Tibial nerve (tissue), 4 donors: ENCODE data around the gene NECTIN1. TPM values are rescaled to one million over a fixed set of nuclear protein-coding genes. Genes with fewer than 3 reads are reported as not detected.

Source experiments
- DNase-seq, 2 donors: peaks; one replicate each; pipeline ENCODE4 v3.0.0-alpha.2; 2019; ENCODE audit warnings: low spot score in 2 of 2
- H3K27ac ChIP-seq, 4 donors: fragments of 200-600 bp; sonication (generic) in 3 of 4; one replicate each; pipeline ENCODE4 v1.5.1; 2017 to 2019; ENCODE audit warnings: mild to moderate bottlenecking in 1 of 4
- H3K27me3 ChIP-seq, 2 donors: fragments of 200-600 bp; sonication (generic) in 1 of 2; one replicate each; pipeline versions ENCODE4 v1.5.1 to v1.6.0; 2017 to 2019
- H3K36me3 ChIP-seq, 3 donors: fragments of 200-600 bp; sonication (generic); one replicate each; pipeline ENCODE4 v1.5.1; 2018 to 2019
- H3K4me1 ChIP-seq, 4 donors: fragments of 200-600 bp; sonication (generic) in 3 of 4; one replicate each; pipeline ENCODE4 v1.5.1; 2017 to 2019
- H3K4me3 ChIP-seq, 4 donors: fragments of 200-600 bp; sonication (generic) in 3 of 4; one replicate each; pipeline ENCODE4 v1.5.1; 2017 to 2019; ENCODE audit warnings: mild to moderate bottlenecking in 1 of 4, moderate library complexity in 1 of 4
- H3K9me3 ChIP-seq, 4 donors: fragments of 200-600 bp; sonication (generic) in 3 of 4; one replicate each; pipeline ENCODE4 v1.5.1; 2017 to 2019
- EP300 ChIP-seq, 2 donors: sonication (generic); formaldehyde crosslinking; IDR thresholded peaks; one replicate each; pipeline ENCODE4 v1.6.1; 2017; ENCODE audit warnings: antibody characterized with exemption in 2 of 2, mild to moderate bottlenecking in 1 of 2
- POLR2A ChIP-seq, 2 donors: fragments of 450-650 bp; IDR thresholded peaks; one replicate each; pipeline ENCODE4 v1.6.1; 2017; ENCODE audit warnings: antibody characterized with exemption in 2 of 2, mild to moderate bottlenecking in 2 of 2, moderate library complexity in 2 of 2
- WGBS, 2 donors: methylation state at CpG; one replicate each; pipeline ENCODE4 v1.1.5; 2018; 5-methylcytosine and 5-hydroxymethylcytosine counted together
- total RNA-seq, 4 donors: library from RNA; depleted of rRNA; stranded (reverse); fragments of >200 nt; gene quantifications; one replicate each; pipeline ENCODE4 v1.1.0, GENCODE V29; 2016
- TF ChIP-seq, protein P1 (sequence below), 5 experiments: fragments of 200-600 bp in 3 of 5; fragments of 450-650 bp in 2 of 5; sonication (generic) in 3 of 5; IDR thresholded peaks; one replicate each; pipeline ENCODE4 v1.5.1; 2016 to 2019; ENCODE audit warnings: antibody characterized with exemption in 5 of 5, mild to moderate bottlenecking in 3 of 5, moderate library complexity in 2 of 5

NECTIN1 gene
- total RNA-seq, 4 donors from 2014 or later: 6.0 to 29.1 (median 14.0) TPM

DNA sequence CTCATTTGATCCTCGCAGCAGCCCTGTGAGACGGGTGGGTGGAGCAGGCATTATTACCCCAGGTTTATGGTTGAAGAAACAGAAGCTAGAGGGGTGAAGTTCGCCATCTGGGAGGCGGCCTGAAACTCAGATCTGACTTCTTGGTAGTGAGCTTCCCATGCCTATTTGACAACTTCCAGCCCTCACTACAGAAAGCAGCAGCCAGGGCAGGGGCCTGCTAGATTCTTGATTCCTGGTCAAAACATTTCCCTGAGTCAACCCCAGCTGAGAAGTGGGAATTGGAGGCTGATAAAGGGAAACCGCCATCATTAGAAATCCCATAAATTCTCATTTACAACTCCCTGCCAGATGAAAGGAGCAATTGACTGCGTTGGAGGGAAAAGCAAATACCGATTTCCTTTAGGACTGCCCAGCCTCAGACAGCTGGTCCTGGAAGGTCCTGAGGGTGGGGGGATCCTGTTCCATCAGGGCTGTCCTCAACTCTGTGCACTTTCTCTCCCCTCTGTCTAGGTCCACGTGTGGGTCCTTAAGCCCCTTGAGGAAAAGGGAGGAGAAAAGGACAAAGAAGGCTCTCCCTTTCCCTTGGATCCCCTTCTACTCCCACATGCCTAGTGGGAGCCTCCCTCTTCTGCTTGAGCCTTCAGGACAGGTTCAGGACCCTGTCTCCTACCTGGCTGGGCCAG lies 10.2 kb upstream of the NECTIN1 start:
- H3K27me3 ChIP-seq: peaks cover 0 to 18% of the 10 kb centered on the region in 2 donors
- TF ChIP-seq POLR2A (IDR thresholded peaks at IDR 0.05) (no peak), EP300 (IDR thresholded peaks at IDR 0.05) (no peak)
- TF ChIP-seq, protein P1, sequence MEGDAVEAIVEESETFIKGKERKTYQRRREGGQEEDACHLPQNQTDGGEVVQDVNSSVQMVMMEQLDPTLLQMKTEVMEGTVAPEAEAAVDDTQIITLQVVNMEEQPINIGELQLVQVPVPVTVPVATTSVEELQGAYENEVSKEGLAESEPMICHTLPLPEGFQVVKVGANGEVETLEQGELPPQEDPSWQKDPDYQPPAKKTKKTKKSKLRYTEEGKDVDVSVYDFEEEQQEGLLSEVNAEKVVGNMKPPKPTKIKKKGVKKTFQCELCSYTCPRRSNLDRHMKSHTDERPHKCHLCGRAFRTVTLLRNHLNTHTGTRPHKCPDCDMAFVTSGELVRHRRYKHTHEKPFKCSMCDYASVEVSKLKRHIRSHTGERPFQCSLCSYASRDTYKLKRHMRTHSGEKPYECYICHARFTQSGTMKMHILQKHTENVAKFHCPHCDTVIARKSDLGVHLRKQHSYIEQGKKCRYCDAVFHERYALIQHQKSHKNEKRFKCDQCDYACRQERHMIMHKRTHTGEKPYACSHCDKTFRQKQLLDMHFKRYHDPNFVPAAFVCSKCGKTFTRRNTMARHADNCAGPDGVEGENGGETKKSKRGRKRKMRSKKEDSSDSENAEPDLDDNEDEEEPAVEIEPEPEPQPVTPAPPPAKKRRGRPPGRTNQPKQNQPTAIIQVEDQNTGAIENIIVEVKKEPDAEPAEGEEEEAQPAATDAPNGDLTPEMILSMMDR (IDR thresholded peaks at IDR 0.05): no peak
- no peak overlapping the region for H3K4me3 ChIP-seq
- no peaks in the 10 kb centered on the region for H3K9me3 ChIP-seq
- 41 to 49% methylated on average over 8 of the region's 8 CpGs for WGBS, 2 donors
- no peak for DNase-seq
- no peak overlapping the region for H3K27ac ChIP-seq
- H3K4me1 ChIP-seq: peaks cover 0 to 27% (median 6%) of the 10 kb centered on the region in 4 donors
- no peaks in the 10 kb centered on the region for H3K36me3 ChIP-seq

DNA sequence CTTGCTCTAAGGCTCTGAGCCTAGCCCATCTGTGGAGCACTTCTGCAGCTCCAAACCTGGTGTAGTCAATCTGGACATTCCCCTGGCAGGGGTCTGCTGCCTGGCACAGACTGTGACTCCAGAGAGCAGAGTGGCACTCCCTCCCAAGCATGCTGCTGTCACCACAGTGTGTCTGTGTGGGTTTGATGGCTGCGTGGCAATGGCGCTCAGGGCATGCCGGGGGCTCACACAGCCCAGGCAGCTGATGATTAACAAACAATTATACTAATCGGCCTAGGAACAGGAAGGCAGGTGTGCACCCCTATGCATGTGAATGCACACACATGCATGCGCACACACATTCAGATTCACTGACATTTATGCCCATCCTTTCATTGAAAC lies 9.0 kb upstream of the NECTIN1 start:
- TF ChIP-seq POLR2A (IDR thresholded peaks at IDR 0.05): no peak
- TF ChIP-seq, protein P1 (IDR thresholded peaks at IDR 0.05): no peak
- TF ChIP-seq EP300 (IDR thresholded peaks at IDR 0.05): no peak
- Histone ChIP-seq H3K4me1 (peaks cover 0 to 21% (median 6%) of the 10 kb centered on the region in 4 donors), H3K27ac (no peak overlapping the region), H3K36me3 (no peaks in the 10 kb centered on the region), H3K9me3 (no peaks in the 10 kb centered on the region), H3K4me3 (no peak overlapping the region), H3K27me3 (peaks cover 0 to 18% of the 10 kb centered on the region in 2 donors)
- 80 to 95% methylated on average over 5 of the region's 5 CpGs for WGBS, 2 donors
- DNase-seq: no peak

DNA sequence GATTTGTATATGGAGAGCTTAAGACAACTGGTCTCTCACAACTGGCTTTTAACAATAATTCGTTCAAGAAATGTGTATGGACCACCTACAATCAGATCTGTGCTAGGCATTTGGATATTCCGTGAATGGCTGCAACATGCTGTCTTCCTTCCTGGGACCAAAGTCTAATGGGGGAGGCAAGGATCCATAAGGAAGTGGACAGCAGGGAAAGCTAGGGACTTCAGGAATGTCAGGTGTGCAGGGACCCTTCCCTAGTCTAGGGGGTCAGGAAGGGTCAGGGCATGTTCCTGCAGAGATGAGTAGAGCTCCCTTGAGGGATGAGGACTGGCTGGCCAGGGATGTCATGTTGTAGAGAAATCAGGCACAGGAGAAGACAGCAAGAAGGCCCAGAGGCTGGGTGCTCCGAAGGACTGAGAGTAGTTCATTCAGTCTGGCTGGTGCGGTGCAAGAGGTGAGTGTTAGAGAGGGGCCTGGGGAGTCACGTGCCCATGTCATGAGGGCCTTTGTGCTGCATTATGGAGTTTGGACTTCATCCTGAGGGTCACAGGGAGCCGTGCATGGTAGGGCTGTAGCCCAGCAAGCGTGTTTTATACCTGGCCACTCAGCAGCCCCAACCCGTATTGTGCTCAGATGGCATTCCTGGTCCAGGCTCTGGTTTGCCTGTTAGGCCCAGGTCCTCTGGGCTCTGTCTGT lies 8.5 kb upstream of the NECTIN1 start:
- Histone ChIP-seq H3K36me3 (no peaks in the 10 kb centered on the region), H3K27me3 (peaks cover 0 to 18% of the 10 kb centered on the region in 2 donors), H3K4me3 (no peak overlapping the region), H3K27ac (no peak overlapping the region), H3K4me1 (peaks cover 0 to 15% (median 6%) of the 10 kb centered on the region in 4 donors), H3K9me3 (no peaks in the 10 kb centered on the region)
- WGBS, 2 donors: 91% methylated on average over 7 to 8 of the region's 8 CpGs
- TF ChIP-seq, protein P1 (IDR thresholded peaks at IDR 0.05): no peak
- TF ChIP-seq EP300 (IDR thresholded peaks at IDR 0.05) (no peak), POLR2A (IDR thresholded peaks at IDR 0.05) (no peak)
- DNase-seq: no peak

DNA sequence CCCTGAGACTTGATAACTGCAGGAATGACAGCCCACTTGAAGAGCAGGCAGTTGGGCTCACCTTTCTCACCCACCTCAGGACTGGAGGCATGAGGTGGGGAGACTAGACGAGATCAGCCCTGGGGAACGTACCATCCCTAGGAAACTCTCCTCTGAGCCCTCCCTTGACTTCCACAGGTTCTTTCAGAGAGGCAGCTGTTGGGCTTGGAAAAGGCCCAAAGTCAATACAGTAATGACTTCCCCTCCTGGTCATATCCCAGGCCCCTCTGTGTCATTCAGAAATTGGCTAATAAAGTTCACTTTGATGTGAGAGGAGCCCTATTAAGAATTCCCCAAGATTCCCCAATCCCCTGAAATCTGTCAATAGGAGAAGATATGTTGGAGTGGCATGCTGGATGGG lies 5.8 kb upstream of the NECTIN1 start:
- no peaks in the 10 kb centered on the region for H3K27me3 ChIP-seq
- no peaks in the 10 kb centered on the region for H3K9me3 ChIP-seq
- peaks cover 0 to 8% (median 2%) of the 10 kb centered on the region in 4 donors for H3K4me1 ChIP-seq
- TF ChIP-seq, protein P1 (IDR thresholded peaks at IDR 0.05): no peak
- TF ChIP-seq POLR2A (IDR thresholded peaks at IDR 0.05) (no peak), EP300 (IDR thresholded peaks at IDR 0.05) (no peak)
- DNase-seq: no peak
- 81 to 83% methylated on average over 2 of the region's 2 CpGs for WGBS, 2 donors
- no peak overlapping the region for H3K4me3 ChIP-seq
- no peaks in the 10 kb centered on the region for H3K36me3 ChIP-seq
- no peak overlapping the region for H3K27ac ChIP-seq

DNA sequence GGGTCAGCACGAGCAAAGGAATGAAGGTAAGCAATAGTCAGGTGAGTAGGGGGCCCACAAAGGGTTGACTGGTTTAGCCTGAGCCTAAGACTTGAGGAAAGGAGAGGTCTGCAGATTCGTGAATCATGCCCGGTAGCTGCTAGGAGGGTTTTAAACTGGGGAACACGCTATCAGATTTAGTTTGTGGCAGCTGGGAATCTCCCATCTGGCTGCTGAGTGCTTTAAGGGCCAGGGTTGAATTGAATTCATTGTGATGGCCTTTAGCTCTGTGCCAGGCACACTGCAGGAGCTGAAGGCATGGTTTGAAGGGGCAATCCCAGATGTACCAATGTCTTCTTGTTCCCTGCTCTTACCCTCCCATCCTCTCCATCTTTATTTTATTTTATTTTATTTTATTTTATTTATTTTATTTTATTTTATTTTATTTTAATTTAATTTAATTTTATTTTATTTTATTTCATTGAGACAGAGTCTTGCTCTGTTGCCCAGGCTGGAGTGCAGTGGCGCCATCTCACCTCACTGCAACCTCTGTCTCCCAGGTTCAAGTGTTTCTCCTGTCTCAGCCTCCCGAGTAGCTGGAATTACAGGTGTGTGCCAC lies 1.9 kb upstream of the NECTIN1 start:
- H3K27me3 ChIP-seq: no peaks in the 10 kb centered on the region
- 55 to 68% methylated on average over 6 of the region's 6 CpGs for WGBS, 2 donors
- peaks cover 0 to 38% (median 21%) of the 10 kb centered on the region in 4 donors for H3K4me1 ChIP-seq
- TF ChIP-seq EP300 (IDR thresholded peaks at IDR 0.05) (no peak), POLR2A (IDR thresholded peaks at IDR 0.05) (no peak)
- TF ChIP-seq, protein P1 (IDR thresholded peaks at IDR 0.05): no peak
- H3K27ac ChIP-seq: peak overlapping the region in 1 of 4 donors; percentile 91
- no peaks in the 10 kb centered on the region for H3K9me3 ChIP-seq
- no peak for DNase-seq
- no peaks in the 10 kb centered on the region for H3K36me3 ChIP-seq
- no peak overlapping the region for H3K4me3 ChIP-seq
